IMR-90 (cell line): Measurements from ENCODE around the gene TNKS2. TPM values are rescaled to one million over a fixed set of nuclear protein-coding genes. Genes with fewer than 3 reads are reported as not detected.

Source experiments
- ATAC-seq: fragments of 200-7000 bp; cut with Tn5 transposase; 2 replicates; pipeline ENCODE4 v1.9.1; 2020; ENCODE audit warnings: low read depth, mild to moderate bottlenecking, moderate library complexity
- BruUV-seq: library from RNA; stranded (reverse); fragments of 400-500 nt; replicated peaks from 2 replicates; lab custom pipeline; 2021; lab: Mats Ljungman, UMichigan
- CTCF ChIA-PET: fragments of 300-600 bp; formaldehyde crosslinking; extraction: SDS; loops from one replicate; lab custom pipeline; 2021; ENCODE audit warnings: antibody characterized with exemption; lab: Yijun Ruan, JAX
- POLR2A ChIA-PET: fragments of 300-600 bp; sonication (Branson Sonifier 250); formaldehyde crosslinking; loops from one replicate; lab custom pipeline; 2022; ENCODE audit warnings: antibody characterized with exemption; ENCODE audit not compliant: unreplicated experiment; lab: Charles Lee
- DNase-seq: peaks from one replicate; pipeline ENCODE4 v3.0.0; 2013
- H2AFZ ChIP-seq: replicated peaks from 2 replicates; pipeline ENCODE3; 2013; ENCODE audit warnings: low read length, mild to moderate bottlenecking; ENCODE audit not compliant: poor library complexity
- H2AK5ac ChIP-seq: 2 replicates; pipeline ENCODE4 v1.6.1; 2013; ENCODE audit warnings: low read depth, low read length, inconsistent platforms
- H2AK9ac ChIP-seq: replicated peaks from 2 replicates; pipeline ENCODE3; 2013; ENCODE audit warnings: mild to moderate bottlenecking, low read depth, low read length, moderate library complexity; ENCODE audit not compliant: poor library complexity
- H2BK120ac ChIP-seq: 2 replicates; pipeline ENCODE4 v1.6.1; 2013; ENCODE audit warnings: low read depth, low read length, inconsistent platforms
- H2BK15ac ChIP-seq: 3 replicates; pipeline ENCODE4 v1.6.1; 2013; ENCODE audit warnings: low read depth, low read length, inconsistent platforms
- H2BK20ac ChIP-seq: 2 replicates; pipeline ENCODE4 v1.6.1; 2013; ENCODE audit warnings: low read depth, mild to moderate bottlenecking, inconsistent platforms, low read length, moderate library complexity
- H2BK5ac ChIP-seq: 2 replicates; pipeline ENCODE4 v1.6.1; 2013; ENCODE audit warnings: mild to moderate bottlenecking, low read depth, low read length, inconsistent platforms; ENCODE audit not compliant: poor library complexity, severe bottlenecking
- H3K14ac ChIP-seq: replicated peaks from 2 replicates; pipeline ENCODE4 v1.6.1; 2013; ENCODE audit warnings: low read depth, low read length, inconsistent platforms
- H3K18ac ChIP-seq: 2 replicates; pipeline ENCODE4 v1.6.1; 2013; ENCODE audit warnings: low read depth, low read length, control low read depth
- H3K23ac ChIP-seq: 2 replicates; pipeline ENCODE4 v1.6.1; 2013; ENCODE audit warnings: low read depth, low read length, inconsistent platforms
- H3K27ac ChIP-seq: 2 replicates; pipeline ENCODE4 v1.5.1; 2013; ENCODE audit warnings: mild to moderate bottlenecking, control low read depth, low read length; ENCODE audit not compliant: insufficient read depth
- H3K27me3 ChIP-seq: 2 replicates; pipeline ENCODE4 v1.6.1; 2013; ENCODE audit warnings: low read length; ENCODE audit not compliant: control insufficient read depth, insufficient read depth
- H3K36me3 ChIP-seq: 2 replicates; pipeline ENCODE4 v1.6.1; 2013; ENCODE audit warnings: low read length, mixed read lengths; ENCODE audit not compliant: control insufficient read depth, insufficient read depth
- H3K4ac ChIP-seq: 2 replicates; pipeline ENCODE4 v1.6.1; 2013; ENCODE audit warnings: low read depth, low read length, inconsistent platforms
- H3K4me1 ChIP-seq: 2 replicates; pipeline ENCODE4 v1.6.1; 2013; ENCODE audit warnings: low read length, mixed read lengths; ENCODE audit not compliant: control insufficient read depth, insufficient read depth
- H3K4me2 ChIP-seq: 2 replicates; pipeline ENCODE4 v1.6.1; 2013; ENCODE audit warnings: low read depth, mild to moderate bottlenecking, control low read depth, low read length, moderate library complexity
- H3K4me3 ChIP-seq: 2 replicates; pipeline ENCODE4 v1.5.1; 2013; ENCODE audit warnings: low read depth, mild to moderate bottlenecking, control low read depth, low read length, moderate library complexity; ENCODE audit not compliant: insufficient read depth
- H3K56ac ChIP-seq: 2 replicates; pipeline ENCODE4 v1.6.1; 2013; ENCODE audit warnings: low read length, inconsistent platforms; ENCODE audit not compliant: insufficient read depth; ENCODE audit errors: extremely low read depth
- H3K79me1 ChIP-seq, 2 experiments: 2 replicates each; pipeline ENCODE4 v1.6.1; 2013; ENCODE audit warnings: low read length in 2 of 2, inconsistent platforms in 1 of 2, low read depth in 1 of 2
- H3K9ac ChIP-seq: 2 replicates; pipeline ENCODE4 v1.6.1; 2013; ENCODE audit warnings: low read depth, low read length, control low read depth
- H3K9me1 ChIP-seq: 2 replicates; pipeline ENCODE4 v1.6.1; 2013; ENCODE audit warnings: low read length, inconsistent platforms; ENCODE audit not compliant: insufficient read depth
- H3K9me3 ChIP-seq: 2 replicates; pipeline ENCODE4 v1.6.1; 2013; ENCODE audit warnings: low read length; ENCODE audit not compliant: control insufficient read depth, insufficient read depth
- H4K20me1 ChIP-seq: 2 replicates; pipeline ENCODE4 v1.6.1; 2013; ENCODE audit warnings: low read length, inconsistent platforms; ENCODE audit not compliant: insufficient read depth
- H4K5ac ChIP-seq: 2 replicates; pipeline ENCODE4 v1.6.1; 2013; ENCODE audit warnings: mild to moderate bottlenecking, low read depth, low read length, control low read depth
- H4K8ac ChIP-seq, 2 experiments: 2 replicates each; pipeline ENCODE4 v1.6.1; 2013; ENCODE audit warnings: low read depth in 2 of 2, low read length in 2 of 2, control low read depth in 1 of 2, inconsistent platforms in 1 of 2
- H4K91ac ChIP-seq: 2 replicates; pipeline ENCODE4 v1.6.1; 2013; ENCODE audit warnings: low read depth, low read length, inconsistent platforms; ENCODE audit not compliant: insufficient read depth
- BHLHE40 ChIP-seq: fragments of 150-350 bp; IDR thresholded peaks from 2 replicates; pipeline ENCODE4 v1.6.1; 2016; ENCODE audit warnings: mild to moderate bottlenecking, low read depth, low read length
- CEBPB ChIP-seq: IDR thresholded peaks from 2 replicates; pipeline ENCODE4 v1.6.1; 2012; ENCODE audit warnings: low read depth, low read length, improper control_type of control experiment
- CHD1 ChIP-seq: IDR thresholded peaks from 2 replicates; pipeline ENCODE4 v1.6.1; 2012; ENCODE audit warnings: low read depth, low read length, improper control_type of control experiment
- CTCF ChIP-seq: conservative IDR thresholded peaks from 2 replicates; pipeline ENCODE4 v1.5.1; 2012; ENCODE audit warnings: mild to moderate bottlenecking, low read depth, low read length, improper control_type of control experiment
- FOS ChIP-seq: fragments of 150-350 bp; IDR thresholded peaks from 2 replicates; pipeline ENCODE4 v1.6.1; 2016; ENCODE audit warnings: low read depth, low read length
- MAFK ChIP-seq: IDR thresholded peaks from 2 replicates; pipeline ENCODE4 v1.6.1; 2012; ENCODE audit warnings: low read depth, low read length, improper control_type of control experiment
- MAZ ChIP-seq: IDR thresholded peaks from 2 replicates; pipeline ENCODE4 v1.6.1; 2012; ENCODE audit warnings: low read depth, mild to moderate bottlenecking, low read length, improper control_type of control experiment, moderate library complexity, borderline replicate concordance
- MXI1 ChIP-seq: IDR thresholded peaks from 2 replicates; pipeline ENCODE4 v1.6.1; 2012; ENCODE audit warnings: low read depth, mild to moderate bottlenecking, low read length, moderate library complexity, borderline replicate concordance
- NFE2L2 ChIP-seq: fragments of 150-350 bp; IDR thresholded peaks from 2 replicates; pipeline ENCODE4 v1.6.1; 2016; ENCODE audit warnings: low read depth, mild to moderate bottlenecking, low read length
- POLR2A ChIP-seq: IDR thresholded peaks from 2 replicates; pipeline ENCODE4 v1.6.1; 2012; ENCODE audit warnings: mild to moderate bottlenecking, low read depth, low read length
- RAD21 ChIP-seq: IDR thresholded peaks from 2 replicates; pipeline ENCODE4 v1.6.1; 2012; ENCODE audit warnings: low read length, improper control_type of control experiment
- RCOR1 ChIP-seq: IDR thresholded peaks from 2 replicates; pipeline ENCODE4 v1.6.1; 2012; ENCODE audit warnings: mild to moderate bottlenecking, low read length, improper control_type of control experiment; ENCODE audit not compliant: insufficient replicate concordance
- RFX5 ChIP-seq: IDR thresholded peaks from 2 replicates; pipeline ENCODE4 v1.8.0; 2012; ENCODE audit warnings: low read depth, mild to moderate bottlenecking, low read length, moderate library complexity
- SMC3 ChIP-seq: fragments of 150-350 bp; IDR thresholded peaks from 2 replicates; pipeline ENCODE4 v1.6.1; 2016; ENCODE audit warnings: low read depth, mild to moderate bottlenecking, antibody characterized with exemption, low read length, moderate library complexity
- WGBS, 2 experiments: methylation state at CpG; one replicate each; pipeline versions ENCODE4 v1.1.5 to v1.1.7; 2013; ENCODE audit warnings: missing lambda C conversion rate in 2 of 2; ENCODE audit not compliant: insufficient read length in 1 of 2; ENCODE audit errors: extremely low coverage in 2 of 2; 5-methylcytosine and 5-hydroxymethylcytosine counted together
- dilution Hi-C: fragments of 300-500 bp; cut with HindIII; formaldehyde crosslinking; loops from one replicate; pipeline ENCODE4 v1.14.3; 2018; ENCODE audit warnings: low sequenced_read_pairs; ENCODE audit not compliant: unreplicated experiment
- in situ Hi-C: fragments of 300-500 bp; cut with MboI; formaldehyde crosslinking; loops from 3 replicates; pipeline ENCODE4 v1.14.3; 2019; ENCODE audit warnings: low sequenced_read_pairs, inconsistent platforms, mixed read lengths
- intact Hi-C: fragments of 100-400 bp; cut with micrococcal nuclease; formaldehyde crosslinking; loops from 2 replicates; pipeline ENCODE4 v1.10.0; 2022
- polyA plus RNA-seq, 3 experiments: library from polyadenylated mRNA; depleted of rRNA; stranded (reverse); fragments of >200 nt; gene quantifications; 2 replicates each; pipeline ENCODE4 v1.2.3, GENCODE V29; 2012; ENCODE audit warnings: low replicate concordance in 1 of 3
- total RNA-seq: library from RNA; depleted of rRNA; stranded (reverse); fragments of >200 nt; gene quantifications from 2 replicates; pipeline ENCODE4 v1.2.3, GENCODE V29; 2012
- TF ChIP-seq, protein P1 (sequence below): fragments of 150-350 bp; IDR thresholded peaks from 2 replicates; pipeline ENCODE4 v1.6.1; 2016; ENCODE audit warnings: low read depth, mild to moderate bottlenecking, low read length, moderate library complexity, borderline replicate concordance
- TF ChIP-seq, protein P2 (sequence below): fragments of 150-350 bp; IDR thresholded peaks from 2 replicates; pipeline ENCODE4 v1.6.1; 2017; ENCODE audit warnings: mild to moderate bottlenecking, antibody characterized with exemption, low read length, low read depth

Gene TNKS2
- total and polyA plus RNA-seq, 2 of the 4 experiments (the other 2 are of a cell fraction) = 17.0 to 41.4 TPM

DNA sequence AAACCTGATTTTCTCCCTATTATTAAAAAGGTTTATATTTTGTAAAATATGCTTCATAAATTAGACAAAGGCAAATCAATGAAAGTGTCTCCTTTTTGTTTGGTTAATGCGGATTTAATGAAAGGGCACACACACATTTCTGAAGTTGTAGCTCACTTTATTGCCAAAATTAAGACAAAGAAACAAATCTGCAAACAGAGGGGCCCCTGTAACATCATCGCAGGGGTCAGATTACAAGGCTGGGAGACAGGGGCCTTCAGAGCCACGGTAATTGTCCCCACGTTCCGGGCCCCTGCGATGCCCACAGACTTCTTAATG lies 88.7 kb downstream of the TNKS2 start:
- Histone ChIP-seq H3K4me1 (peaks cover 2% of the 10 kb centered on the region; the same call in 1 of the 2 replicates), H2AK5ac (no peak overlapping the region), H3K4me2 (peak overlapping the region; percentile 93), H3K9ac (peak overlapping the region; percentile 18; the same call in 1 of the 2 replicates), H3K4me3 (peak overlapping the region; percentile 56), H2BK120ac (no peak overlapping the region), H3K9me3 (no peaks in the 10 kb centered on the region), H2AK9ac (no peak overlapping the region), H2BK15ac (no peak overlapping the region; the same call in 2 of the 3 replicates), H2AFZ (peak overlapping the region; percentile 90), H3K79me1 (no peaks in the 10 kb centered on the region), H4K20me1 (no peaks in the 10 kb centered on the region), H2BK5ac (no peak overlapping the region), H4K5ac (no peak overlapping the region), H3K4ac (peak overlapping the region; percentile 1; the same call in 1 of the 2 replicates), H3K14ac (no peak overlapping the region), H3K9me1 (peaks cover 7% of the 10 kb centered on the region), H3K23ac (no peak overlapping the region), H3K27ac (no peak overlapping the region), H4K8ac (peak overlapping the region in 1 of 2 experiments; percentile 8; a peak in 1 of 4 replicates), H2BK20ac (no peak overlapping the region), H3K18ac (no peak overlapping the region), H3K27me3 (no peaks in the 10 kb centered on the region; the same call in 1 of the 2 replicates), H4K91ac (no peak overlapping the region), H3K36me3 (no peaks in the 10 kb centered on the region), H3K56ac (no peak overlapping the region)
- POLR2A ChIA-PET = no interaction called here
- DNase-seq (no peak), ATAC-seq (no peak)
- no TSS peak for BruUV-seq
- CTCF ChIA-PET = interaction anchor here (0.9 kb wide), 1 partner anchor 41 kb away, joined by 3 read pairs; no protein-coding TSS in a partner anchor
- whole genome bisulfite sequencing, 2 experiments = 42% methylated on average over 2 of the region's 6 CpGs; no CpG with 5 or more reads in 1 of the 2 experiments
- in situ Hi-C loops = no loop called here
- TF ChIP-seq CTCF (no peak), POLR2A (no peak), RCOR1 (no peak), MAZ (no peak), SMC3 (no peak), FOS (no peak), BHLHE40 (no peak), NFE2L2 (no peak), MXI1 (no peak), RAD21 (no peak), CHD1 (no peak), RFX5 (no peak), CEBPB (no peak), MAFK (no peak)
- TF ChIP-seq, protein P1, sequence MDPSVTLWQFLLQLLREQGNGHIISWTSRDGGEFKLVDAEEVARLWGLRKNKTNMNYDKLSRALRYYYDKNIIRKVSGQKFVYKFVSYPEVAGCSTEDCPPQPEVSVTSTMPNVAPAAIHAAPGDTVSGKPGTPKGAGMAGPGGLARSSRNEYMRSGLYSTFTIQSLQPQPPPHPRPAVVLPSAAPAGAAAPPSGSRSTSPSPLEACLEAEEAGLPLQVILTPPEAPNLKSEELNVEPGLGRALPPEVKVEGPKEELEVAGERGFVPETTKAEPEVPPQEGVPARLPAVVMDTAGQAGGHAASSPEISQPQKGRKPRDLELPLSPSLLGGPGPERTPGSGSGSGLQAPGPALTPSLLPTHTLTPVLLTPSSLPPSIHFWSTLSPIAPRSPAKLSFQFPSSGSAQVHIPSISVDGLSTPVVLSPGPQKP = no peak
- TF ChIP-seq, protein P2, sequence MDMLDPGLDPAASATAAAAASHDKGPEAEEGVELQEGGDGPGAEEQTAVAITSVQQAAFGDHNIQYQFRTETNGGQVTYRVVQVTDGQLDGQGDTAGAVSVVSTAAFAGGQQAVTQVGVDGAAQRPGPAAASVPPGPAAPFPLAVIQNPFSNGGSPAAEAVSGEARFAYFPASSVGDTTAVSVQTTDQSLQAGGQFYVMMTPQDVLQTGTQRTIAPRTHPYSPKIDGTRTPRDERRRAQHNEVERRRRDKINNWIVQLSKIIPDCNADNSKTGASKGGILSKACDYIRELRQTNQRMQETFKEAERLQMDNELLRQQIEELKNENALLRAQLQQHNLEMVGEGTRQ = no peak
- intact Hi-C loops = no loop called here
- dilution Hi-C loops = no loop called here
